K562 (cell line): ENCODE measurements around the gene ATRAID. TPM values are rescaled to one million over a fixed set of nuclear protein-coding genes. Genes with fewer than 3 reads are reported as not detected.

ENCODE experiments used
- ARID1B ChIP-seq: fragments of 450-650 bp; IDR thresholded peaks from 2 replicates; pipeline ENCODE4 v1.6.1; 2016; ENCODE audit warnings: antibody characterized with exemption, mild to moderate bottlenecking, inconsistent platforms
- CBX2 ChIP-seq: fragments of 200-600 bp; sonication (generic); IDR thresholded peaks from one replicate; pipeline ENCODE4 v1.6.1; 2012; ENCODE audit warnings: mild to moderate bottlenecking, low read length, inconsistent platforms; ENCODE audit not compliant: insufficient read depth, poor library complexity, severe bottlenecking
- CBX3 ChIP-seq, 2 experiments: IDR thresholded peaks; 1 replicate in 1 of 2; 2 replicates in 1 of 2; pipeline ENCODE4 v1.6.1; 2012; ENCODE audit warnings: inconsistent platforms in 2 of 2, low read length in 2 of 2, borderline replicate concordance in 1 of 2, control low read depth in 1 of 2
- CHD2 ChIP-seq: IDR thresholded peaks from 2 replicates; pipeline ENCODE4 v1.6.1; 2011; ENCODE audit warnings: low read depth, low read length
- CSDE1 ChIP-seq, 2 experiments: fragments of 450-650 bp; IDR thresholded peaks; 2 replicates each; pipeline ENCODE4 v1.6.1; 2016; ENCODE audit warnings: mild to moderate bottlenecking in 1 of 2
- ELF1 ChIP-seq: fragments of 200-800 bp; sonication (Bioruptor generic); IDR thresholded peaks from 2 replicates; pipeline ENCODE4 v1.6.1; 2016; ENCODE audit warnings: missing genetic modification characterization, missing compliant biosample characterization
- FOXA1 ChIP-seq: fragments of 450-650 bp; IDR thresholded peaks from 2 replicates; pipeline ENCODE4 v1.6.1; 2016; ENCODE audit warnings: mild to moderate bottlenecking, borderline replicate concordance
- L3MBTL2 ChIP-seq: fragments of 450-650 bp; IDR thresholded peaks from 2 replicates; pipeline ENCODE4 v1.6.1; 2016; ENCODE audit warnings: mild to moderate bottlenecking, moderate library complexity
- NONO ChIP-seq, 2 experiments: fragments of 200-400 bp in 1 of 2; fragments of 450-650 bp in 1 of 2; formaldehyde crosslinking in 1 of 2; IDR thresholded peaks; 2 replicates each; pipeline ENCODE4 v1.6.1; 2017; ENCODE audit warnings: low read depth in 2 of 2, mild to moderate bottlenecking in 2 of 2, moderate library complexity in 2 of 2, low read length in 1 of 2
- RBM39 ChIP-seq: fragments of 200-400 bp; formaldehyde crosslinking; optimal IDR thresholded peaks from 2 replicates; pipeline ENCODE3; 2018; ENCODE audit warnings: low read depth, low read length
- TAF15 ChIP-seq: fragments of 200-400 bp; formaldehyde crosslinking; IDR thresholded peaks from 2 replicates; pipeline ENCODE4 v1.6.1; 2017; ENCODE audit warnings: mild to moderate bottlenecking, low read depth, low read length, moderate library complexity
- TCFL5 ChIP-seq: fragments of 250-450 bp; sonication (Bioruptor Pico); conservative IDR thresholded peaks from 2 replicates; pipeline ENCODE4 v1.6.1; 2021; ENCODE audit warnings: mild to moderate bottlenecking, moderate library complexity, matching md5 sums
- WHSC1 ChIP-seq: IDR thresholded peaks from one replicate; pipeline ENCODE4 v1.6.1; 2012; ENCODE audit warnings: low read length, control low read depth, inconsistent platforms
- ZFX ChIP-seq: sonication (generic); formaldehyde crosslinking; IDR thresholded peaks from 2 replicates; pipeline ENCODE4 v1.8.0; 2022; ENCODE audit warnings: mild to moderate bottlenecking, missing genetic modification reagents, moderate library complexity
- ZNF12 ChIP-seq: sonication (generic); formaldehyde crosslinking; IDR thresholded peaks from 2 replicates; pipeline ENCODE4 v1.4.0; 2020; ENCODE audit warnings: mild to moderate bottlenecking, missing genetic modification reagents
- ZNF133 ChIP-seq: fragments of 250-450 bp; sonication (Bioruptor Pico); IDR thresholded peaks from 2 replicates; pipeline ENCODE4 v1.4.0; 2020; ENCODE audit warnings: mild to moderate bottlenecking
- ZSCAN29 ChIP-seq: fragments of 450-650 bp; IDR thresholded peaks from 2 replicates; pipeline ENCODE4 v1.6.1; 2017
- polyA plus RNA-seq, 8 experiments: library from polyadenylated mRNA; depleted of rRNA in 4 of 8; stranded (reverse) in 5 of 8; unstranded in 3 of 8; fragments of >200 nt; fragmentation: Nextera tagmentation in 2 of 8; fragmentation: Illumina TruSeq in 1 of 8; extraction: Ambion mirVana in 2 of 8; extraction: Trizol in 1 of 8; gene quantifications; 2 replicates each; pipeline versions ENCODE4 v1.2.1 to v1.2.3, GENCODE V29; 2011 to 2014; ENCODE audit warnings: inconsistent platforms in 1 of 8, missing spikeins in 1 of 8
- total RNA-seq, 7 experiments: library from RNA; depleted of rRNA in 6 of 7; stranded (reverse); fragments of >200 nt in 6 of 7; fragmentation: Illumina TruSeq in 2 of 7; extraction: Trizol in 2 of 7; gene quantifications; 2 replicates each; pipeline versions ENCODE4 v1.2.1 to v1.2.3, GENCODE V29; 2011 to 2021; ENCODE audit warnings: low replicate concordance in 1 of 7
- TF ChIP-seq, protein P1 (sequence below): sonication (generic); formaldehyde crosslinking; IDR thresholded peaks from 2 replicates; pipeline ENCODE4 v1.4.0; 2020; ENCODE audit warnings: mild to moderate bottlenecking, missing genetic modification reagents
- TF ChIP-seq, protein P2 (sequence below): fragments of 250-450 bp; sonication (Bioruptor Pico); IDR thresholded peaks from 2 replicates; pipeline ENCODE4 v1.9.0; 2021; ENCODE audit warnings: mild to moderate bottlenecking, inconsistent platforms
- TF ChIP-seq, protein P3 (sequence below): IDR thresholded peaks from 2 replicates; pipeline ENCODE4 v1.6.1; 2012; ENCODE audit warnings: low read depth, low read length, improper control_type of control experiment, borderline replicate concordance
- TF ChIP-seq, protein P4 (sequence below): fragments of 450-650 bp; conservative IDR thresholded peaks from 2 replicates; pipeline ENCODE4 v1.6.1; 2016; ENCODE audit warnings: missing genetic modification characterization, low read depth, mild to moderate bottlenecking, control low read depth, missing compliant biosample characterization

The ATRAID gene
- total and polyA plus RNA-seq, 9 of the 15 experiments (the other 6 are each of a cell fraction or from before 2014, with no cell fraction given) = 70.2 to 187 (median 108) TPM

DNA sequence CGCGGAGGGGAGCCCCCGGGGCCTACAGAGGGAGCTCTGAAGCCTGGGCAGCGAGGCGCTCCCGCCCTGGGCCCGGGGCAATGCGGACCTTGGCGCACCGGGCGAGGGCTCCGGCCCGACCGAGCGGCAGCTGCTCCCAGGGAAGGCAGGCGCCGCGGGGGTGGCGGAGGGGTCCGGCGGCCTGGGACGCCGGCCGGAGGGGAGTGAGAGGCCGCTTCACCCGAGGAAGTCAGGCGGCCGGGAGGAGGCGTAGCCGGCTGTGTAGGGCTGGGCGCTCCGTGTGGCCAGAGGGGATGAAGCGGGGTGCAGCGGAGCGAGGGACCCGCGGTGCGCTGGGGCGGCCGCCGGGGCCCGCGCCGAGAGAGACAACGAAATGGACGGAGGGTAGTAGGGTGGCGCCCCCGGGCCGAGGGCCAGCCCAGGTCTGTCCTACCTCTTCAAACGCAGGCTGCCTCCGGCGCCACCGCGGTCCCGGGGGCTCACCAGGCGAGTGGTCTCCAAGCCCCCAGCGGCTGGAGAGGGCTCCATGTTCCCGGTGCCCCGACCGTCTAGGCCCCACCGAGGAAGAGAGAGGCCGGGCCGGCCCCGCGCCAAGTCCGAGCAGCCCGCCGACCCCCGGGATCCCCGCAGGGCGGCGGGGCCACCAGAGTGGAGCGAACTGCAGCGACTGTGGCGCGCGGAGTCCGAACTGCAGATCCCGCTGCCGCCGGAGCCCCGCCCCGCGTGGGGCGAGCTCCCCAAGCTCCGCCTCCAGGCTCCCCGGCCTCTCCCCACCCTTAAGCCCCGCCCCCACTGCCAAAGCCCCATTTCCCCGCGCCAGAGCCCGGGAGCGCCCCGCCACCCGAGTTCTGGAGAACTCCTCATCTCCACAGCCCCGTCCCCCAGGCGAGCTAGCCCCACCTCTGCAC lies 50.8 kb downstream of the ATRAID start, which contains the start of gene SLC30A3 (continued):
- TF ChIP-seq, protein P1, sequence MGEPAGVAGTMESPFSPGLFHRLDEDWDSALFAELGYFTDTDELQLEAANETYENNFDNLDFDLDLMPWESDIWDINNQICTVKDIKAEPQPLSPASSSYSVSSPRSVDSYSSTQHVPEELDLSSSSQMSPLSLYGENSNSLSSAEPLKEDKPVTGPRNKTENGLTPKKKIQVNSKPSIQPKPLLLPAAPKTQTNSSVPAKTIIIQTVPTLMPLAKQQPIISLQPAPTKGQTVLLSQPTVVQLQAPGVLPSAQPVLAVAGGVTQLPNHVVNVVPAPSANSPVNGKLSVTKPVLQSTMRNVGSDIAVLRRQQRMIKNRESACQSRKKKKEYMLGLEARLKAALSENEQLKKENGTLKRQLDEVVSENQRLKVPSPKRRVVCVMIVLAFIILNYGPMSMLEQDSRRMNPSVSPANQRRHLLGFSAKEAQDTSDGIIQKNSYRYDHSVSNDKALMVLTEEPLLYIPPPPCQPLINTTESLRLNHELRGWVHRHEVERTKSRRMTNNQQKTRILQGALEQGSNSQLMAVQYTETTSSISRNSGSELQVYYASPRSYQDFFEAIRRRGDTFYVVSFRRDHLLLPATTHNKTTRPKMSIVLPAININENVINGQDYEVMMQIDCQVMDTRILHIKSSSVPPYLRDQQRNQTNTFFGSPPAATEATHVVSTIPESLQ = no peak
- TF ChIP-seq, protein P2, sequence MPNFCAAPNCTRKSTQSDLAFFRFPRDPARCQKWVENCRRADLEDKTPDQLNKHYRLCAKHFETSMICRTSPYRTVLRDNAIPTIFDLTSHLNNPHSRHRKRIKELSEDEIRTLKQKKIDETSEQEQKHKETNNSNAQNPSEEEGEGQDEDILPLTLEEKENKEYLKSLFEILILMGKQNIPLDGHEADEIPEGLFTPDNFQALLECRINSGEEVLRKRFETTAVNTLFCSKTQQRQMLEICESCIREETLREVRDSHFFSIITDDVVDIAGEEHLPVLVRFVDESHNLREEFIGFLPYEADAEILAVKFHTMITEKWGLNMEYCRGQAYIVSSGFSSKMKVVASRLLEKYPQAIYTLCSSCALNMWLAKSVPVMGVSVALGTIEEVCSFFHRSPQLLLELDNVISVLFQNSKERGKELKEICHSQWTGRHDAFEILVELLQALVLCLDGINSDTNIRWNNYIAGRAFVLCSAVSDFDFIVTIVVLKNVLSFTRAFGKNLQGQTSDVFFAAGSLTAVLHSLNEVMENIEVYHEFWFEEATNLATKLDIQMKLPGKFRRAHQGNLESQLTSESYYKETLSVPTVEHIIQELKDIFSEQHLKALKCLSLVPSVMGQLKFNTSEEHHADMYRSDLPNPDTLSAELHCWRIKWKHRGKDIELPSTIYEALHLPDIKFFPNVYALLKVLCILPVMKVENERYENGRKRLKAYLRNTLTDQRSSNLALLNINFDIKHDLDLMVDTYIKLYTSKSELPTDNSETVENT (CRISPR knock-in tag) = no peak
- no peak for TF ChIP-seq ZSCAN29
- no peak for TF ChIP-seq CBX3 (IDR thresholded peaks at IDR 0.05; ENCODE audit: borderline replicate concordance in 1 of 2, low read length in 2 of 2)
- no peak for TF ChIP-seq ZNF133
- TF ChIP-seq CBX2 = no peak
- TF ChIP-seq RBM39 = no peak
- no peak for TF ChIP-seq TAF15
- TF ChIP-seq FOXA1 = no peak
- TF ChIP-seq L3MBTL2 = 0 out of 2 replicates have a peak, but pooled peaks have one; percentile 20
- no peak; a peak in 1 of 4 replicates for TF ChIP-seq NONO (IDR thresholded peaks at IDR 0.05; ENCODE audit: low read depth in 2 of 2, low read length in 1 of 2)
- TF ChIP-seq ELF1 (tag) = no peak
- no peak for TF ChIP-seq TCFL5
- TF ChIP-seq CHD2 = no peak
- TF ChIP-seq CSDE1 (IDR thresholded peaks at IDR 0.05) = no peak
- peak; percentile 47 for TF ChIP-seq ZFX (CRISPR knock-in tag)
- no peak for TF ChIP-seq ZNF12
- TF ChIP-seq WHSC1 = no peak
- TF ChIP-seq, protein P3, sequence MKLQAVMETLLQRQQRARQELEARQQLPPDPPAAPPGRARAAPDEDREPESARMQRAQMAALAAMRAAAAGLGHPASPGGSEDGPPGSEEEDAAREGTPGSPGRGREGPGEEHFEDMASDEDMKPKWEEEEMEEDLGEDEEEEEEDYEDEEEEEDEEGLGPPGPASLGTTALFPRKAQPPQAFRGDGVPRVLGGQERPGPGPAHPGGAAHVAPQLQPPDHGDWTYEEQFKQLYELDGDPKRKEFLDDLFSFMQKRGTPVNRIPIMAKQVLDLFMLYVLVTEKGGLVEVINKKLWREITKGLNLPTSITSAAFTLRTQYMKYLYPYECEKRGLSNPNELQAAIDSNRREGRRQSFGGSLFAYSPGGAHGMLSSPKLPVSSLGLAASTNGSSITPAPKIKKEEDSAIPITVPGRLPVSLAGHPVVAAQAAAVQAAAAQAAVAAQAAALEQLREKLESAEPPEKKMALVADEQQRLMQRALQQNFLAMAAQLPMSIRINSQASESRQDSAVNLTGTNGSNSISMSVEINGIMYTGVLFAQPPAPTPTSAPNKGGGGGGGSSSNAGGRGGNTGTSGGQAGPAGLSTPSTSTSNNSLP = no peak
- TF ChIP-seq ARID1B = no peak
- TF ChIP-seq, protein P4, sequence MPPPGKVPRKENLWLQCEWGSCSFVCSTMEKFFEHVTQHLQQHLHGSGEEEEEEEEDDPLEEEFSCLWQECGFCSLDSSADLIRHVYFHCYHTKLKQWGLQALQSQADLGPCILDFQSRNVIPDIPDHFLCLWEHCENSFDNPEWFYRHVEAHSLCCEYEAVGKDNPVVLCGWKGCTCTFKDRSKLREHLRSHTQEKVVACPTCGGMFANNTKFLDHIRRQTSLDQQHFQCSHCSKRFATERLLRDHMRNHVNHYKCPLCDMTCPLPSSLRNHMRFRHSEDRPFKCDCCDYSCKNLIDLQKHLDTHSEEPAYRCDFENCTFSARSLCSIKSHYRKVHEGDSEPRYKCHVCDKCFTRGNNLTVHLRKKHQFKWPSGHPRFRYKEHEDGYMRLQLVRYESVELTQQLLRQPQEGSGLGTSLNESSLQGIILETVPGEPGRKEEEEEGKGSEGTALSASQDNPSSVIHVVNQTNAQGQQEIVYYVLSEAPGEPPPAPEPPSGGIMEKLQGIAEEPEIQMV (tag) = no peak
